Stomach smooth muscle (tissue), 2 donors: ENCODE results near the gene KDM2B.

Experiments used
- H3K27ac ChIP-seq: one replicate; pipeline ENCODE4 v1.7.0; 2013; ENCODE audit warnings: mild to moderate bottlenecking, low read length, inconsistent platforms
- H3K27me3 ChIP-seq, 2 donors: one replicate each; pipeline ENCODE4 v1.7.0; 2013; ENCODE audit warnings: low read length in 2 of 2; ENCODE audit not compliant: insufficient read depth in 2 of 2, control insufficient read depth in 1 of 2
- H3K36me3 ChIP-seq, 2 donors: one replicate each; pipeline ENCODE4 v1.7.0; 2013; ENCODE audit warnings: low read length in 2 of 2; ENCODE audit not compliant: control insufficient read depth in 2 of 2, insufficient read depth in 2 of 2
- H3K4me1 ChIP-seq: one replicate; pipeline ENCODE4 v1.7.0; 2013; ENCODE audit warnings: low read length; ENCODE audit not compliant: control insufficient read depth, insufficient read depth
- H3K4me3 ChIP-seq, 2 donors: one replicate each; pipeline ENCODE4 v1.7.0; 2013; ENCODE audit warnings: low read length in 2 of 2
- H3K9ac ChIP-seq, 2 donors: one replicate each; pipeline ENCODE4 v1.7.0; 2013; ENCODE audit warnings: low read length in 2 of 2, mild to moderate bottlenecking in 1 of 2
- H3K9me3 ChIP-seq, 2 donors: one replicate each; pipeline ENCODE4 v1.7.0; 2013; ENCODE audit warnings: low read length in 2 of 2; ENCODE audit not compliant: control insufficient read depth in 2 of 2
- donor health status: healthy.
- donor health status: Pancreatic carcinoma.

Gene KDM2B

GRCh38 chr12:121560392-121561008 lies 20.3 kb downstream of the KDM2B start:
- no peaks in the 10 kb centered on the region for H3K9me3 ChIP-seq
- peaks cover 4% of the 10 kb centered on the region for H3K4me1 ChIP-seq
- H3K4me3 ChIP-seq: no peak overlapping the region
- H3K9ac ChIP-seq: peak overlapping the region in 1 of 2 donors; percentile 5
- no peaks in the 10 kb centered on the region for H3K36me3 ChIP-seq
- no peak overlapping the region for H3K27ac ChIP-seq
- H3K27me3 ChIP-seq: no peaks in the 10 kb centered on the region

GRCh38 chr12:121558956-121559355 lies 21.9 kb downstream of the KDM2B start:
- H3K36me3 ChIP-seq: no peaks in the 10 kb centered on the region
- H3K4me1 ChIP-seq: peaks cover 4% of the 10 kb centered on the region
- no peak overlapping the region for H3K27ac ChIP-seq
- H3K27me3 ChIP-seq: no peaks in the 10 kb centered on the region
- H3K9me3 ChIP-seq: no peaks in the 10 kb centered on the region
- H3K9ac ChIP-seq: no peak overlapping the region
- no peak overlapping the region for H3K4me3 ChIP-seq

GRCh38 chr12:121550974-121551634 lies 29.7 kb downstream of the KDM2B start:
- Histone ChIP-seq H3K4me1 (no peaks in the 10 kb centered on the region), H3K9me3 (no peaks in the 10 kb centered on the region), H3K27ac (no peak overlapping the region), H3K27me3 (no peaks in the 10 kb centered on the region), H3K4me3 (no peak overlapping the region), H3K36me3 (peaks cover 4 to 5% of the 10 kb centered on the region in 2 donors), H3K9ac (no peak overlapping the region)

- no peak overlapping the region for H3K9ac ChIP-seq
- no peak overlapping the region for H3K27ac ChIP-seq
- peaks cover 4 to 5% of the 10 kb centered on the region in 2 donors for H3K36me3 ChIP-seq
- H3K9me3 ChIP-seq: no peaks in the 10 kb centered on the region
- no peaks in the 10 kb centered on the region for H3K4me1 ChIP-seq
- H3K27me3 ChIP-seq: no peaks in the 10 kb centered on the region
- no peak overlapping the region for H3K4me3 ChIP-seq
Measured at GRCh38 chr12:121549075-121549474, 31.7 kb downstream of the KDM2B start.

- Histone ChIP-seq H3K27ac (no peak overlapping the region), H3K4me3 (no peak overlapping the region), H3K4me1 (no peaks in the 10 kb centered on the region), H3K9ac (no peak overlapping the region), H3K36me3 (peaks cover 4 to 5% of the 10 kb centered on the region in 2 donors), H3K27me3 (no peaks in the 10 kb centered on the region), H3K9me3 (no peaks in the 10 kb centered on the region)
Measured at GRCh38 chr12:121545480-121545879, 35.3 kb downstream of the KDM2B start.

GRCh38 chr12:121543786-121544185 lies 37.0 kb downstream of the KDM2B start:
- Histone ChIP-seq H3K36me3 (peaks cover 0 to 5% of the 10 kb centered on the region in 2 donors), H3K4me1 (no peaks in the 10 kb centered on the region), H3K27me3 (no peaks in the 10 kb centered on the region), H3K27ac (no peak overlapping the region), H3K9ac (no peak overlapping the region), H3K4me3 (no peak overlapping the region), H3K9me3 (no peaks in the 10 kb centered on the region)

- H3K4me1 ChIP-seq: peaks cover 30% of the 10 kb centered on the region
- H3K27me3 ChIP-seq: no peaks in the 10 kb centered on the region
- no peak overlapping the region for H3K9ac ChIP-seq
- H3K9me3 ChIP-seq: no peaks in the 10 kb centered on the region
- H3K27ac ChIP-seq: no peak overlapping the region
- H3K36me3 ChIP-seq: no peaks in the 10 kb centered on the region
- H3K4me3 ChIP-seq: no peak overlapping the region
Measured at GRCh38 chr12:121539908-121540307, 40.9 kb downstream of the KDM2B start.

GRCh38 chr12:121538699-121539061 lies 42.1 kb downstream of the KDM2B start:
- H3K4me1 ChIP-seq: peaks cover 30% of the 10 kb centered on the region
- H3K4me3 ChIP-seq: peak overlapping the region in 1 of 2 donors; percentile 75
- no peaks in the 10 kb centered on the region for H3K27me3 ChIP-seq
- no peaks in the 10 kb centered on the region for H3K9me3 ChIP-seq
- H3K9ac ChIP-seq: peak overlapping the region in 1 of 2 donors; percentile 54
- H3K36me3 ChIP-seq: no peaks in the 10 kb centered on the region
- H3K27ac ChIP-seq: peak overlapping the region; percentile 76

GRCh38 chr12:121537814-121538698 lies 42.8 kb downstream of the KDM2B start:
- no peaks in the 10 kb centered on the region for H3K27me3 ChIP-seq
- peak overlapping the region; percentile 85 for H3K27ac ChIP-seq
- peak overlapping the region; percentile 54 to 82 for H3K9ac ChIP-seq
- H3K4me3 ChIP-seq: peak overlapping the region; percentile 36 to 75
- H3K4me1 ChIP-seq: peaks cover 35% of the 10 kb centered on the region
- H3K9me3 ChIP-seq: no peaks in the 10 kb centered on the region
- H3K36me3 ChIP-seq: no peaks in the 10 kb centered on the region

- Histone ChIP-seq H3K4me3 (peak overlapping the region; percentile 5 to 75), H3K36me3 (peaks cover 0 to 3% of the 10 kb centered on the region in 2 donors), H3K27me3 (no peaks in the 10 kb centered on the region), H3K27ac (peak overlapping the region; percentile 85), H3K4me1 (peaks cover 35% of the 10 kb centered on the region), H3K9me3 (no peaks in the 10 kb centered on the region), H3K9ac (peak overlapping the region; percentile 40 to 71)
Measured at GRCh38 chr12:121536899-121537813, 43.7 kb downstream of the KDM2B start.
